OCI-LY7 (cell line): ENCODE data around the gene DNAJB4. TPM values are rescaled to one million over a fixed set of nuclear protein-coding genes. Genes with fewer than 3 reads are reported as not detected.

Experiments used
- BruUV-seq: library from RNA; stranded (reverse); fragments of 400-500 nt; replicated peaks from 2 replicates; lab custom pipeline; 2021; lab: Mats Ljungman, UMichigan
- CTCF ChIA-PET: fragments of 300-600 bp; sonication (Branson Sonifier 250); formaldehyde crosslinking; loops from one replicate; lab custom pipeline; 2022; ENCODE audit warnings: antibody characterized with exemption; ENCODE audit not compliant: unreplicated experiment; lab: Charles Lee
- POLR2A ChIA-PET: fragments of 300-600 bp; sonication (Branson Sonifier 250); formaldehyde crosslinking; loops from one replicate; lab custom pipeline; 2022; ENCODE audit warnings: antibody characterized with exemption; lab: Charles Lee
- DNase-seq: peaks from one replicate; pipeline ENCODE4 v3.0.0-alpha.2; 2015; ENCODE audit warnings: low spot score
- H2AFZ ChIP-seq: fragments of 200-600 bp; sonication (generic), shearing (Covaris generic); 2 replicates; pipeline ENCODE4 v1.6.1; 2014; ENCODE audit warnings: mild to moderate bottlenecking, antibody characterized with exemption, low read length, moderate library complexity
- H3K27ac ChIP-seq: fragments of 200-600 bp; sonication (generic); 2 replicates; pipeline ENCODE4 v1.5.1; 2014; ENCODE audit warnings: mixed run types, low read depth, mild to moderate bottlenecking, moderate library complexity, low read length, inconsistent platforms; ENCODE audit not compliant: poor library complexity, severe bottlenecking
- H3K36me3 ChIP-seq: fragments of 200-600 bp; sonication (generic); 2 replicates; pipeline ENCODE4 v1.6.1; 2014; ENCODE audit warnings: mild to moderate bottlenecking, antibody characterized with exemption, low read length, moderate library complexity, mixed read lengths; ENCODE audit not compliant: insufficient read depth
- H3K4me1 ChIP-seq: fragments of 200-600 bp; sonication (generic); 2 replicates; pipeline ENCODE4 v1.5.1; 2014; ENCODE audit warnings: mild to moderate bottlenecking, low read length; ENCODE audit not compliant: insufficient read depth, poor library complexity, severe bottlenecking
- H3K4me2 ChIP-seq: fragments of 200-600 bp; sonication (generic); 2 replicates; pipeline ENCODE4 v1.6.1; 2014; ENCODE audit warnings: mild to moderate bottlenecking, low read length
- H3K4me3 ChIP-seq: fragments of 200-600 bp; sonication (generic); 2 replicates; pipeline ENCODE4 v1.5.1; 2014; ENCODE audit warnings: mild to moderate bottlenecking, low read depth, low read length; ENCODE audit not compliant: poor library complexity, severe bottlenecking
- H3K79me2 ChIP-seq: fragments of 200-600 bp; sonication (generic); 2 replicates; pipeline ENCODE4 v1.6.1; 2016; ENCODE audit warnings: low read depth, mild to moderate bottlenecking, low read length, moderate library complexity, mixed read lengths; ENCODE audit not compliant: insufficient read depth
- H3K9me2 ChIP-seq: fragments of 200-600 bp; sonication (generic); 2 replicates; pipeline ENCODE4 v1.6.1; 2016; ENCODE audit warnings: mild to moderate bottlenecking, low read length, mixed read lengths; ENCODE audit not compliant: insufficient read depth
- H3K9me3 ChIP-seq: fragments of 200-600 bp; sonication (generic); 2 replicates; pipeline ENCODE4 v1.6.1; 2014; ENCODE audit warnings: mild to moderate bottlenecking, mixed run types, low read length, mixed read lengths
- H4K20me1 ChIP-seq: fragments of 200-600 bp; sonication (generic); 2 replicates; pipeline ENCODE4 v1.6.1; 2014; ENCODE audit warnings: mild to moderate bottlenecking, antibody characterized with exemption, low read length, moderate library complexity, mixed read lengths; ENCODE audit not compliant: insufficient read depth
- CTCF ChIP-seq: fragments of 200-600 bp; sonication (generic); conservative IDR thresholded peaks from 2 replicates; pipeline ENCODE4 v1.5.1; 2014; ENCODE audit warnings: mild to moderate bottlenecking, antibody characterized with exemption, low read length, moderate library complexity, mixed read lengths
- EZH2phosphoT487 ChIP-seq: fragments of 200-600 bp; sonication (generic); IDR thresholded peaks from 2 replicates; pipeline ENCODE4 v1.6.1; 2018; ENCODE audit warnings: low read depth, borderline replicate concordance, mild to moderate bottlenecking, mixed run types, antibody characterized with exemption, low read length, moderate library complexity, mixed read lengths
- intact Hi-C: fragments of 100-400 bp; cut with micrococcal nuclease; formaldehyde crosslinking; loops from one replicate; pipeline ENCODE4 v1.10.0; 2022; ENCODE audit not compliant: unreplicated experiment
- total RNA-seq, 2 experiments: library from RNA; depleted of rRNA in 1 of 2; stranded (reverse); fragments of >200 nt in 1 of 2; shearing (Covaris generic) in 1 of 2; gene quantifications; 2 replicates each; pipeline ENCODE4 v1.2.3, GENCODE V29; 2014 to 2022

DNAJB4 gene
- total RNA-seq, 2 experiments from 2014 or later = 12.6 to 15.8 TPM

GRCh38 chr1:78029793-78030192, 25.1 kb downstream of the DNAJB4 start:
- H3K4me1 ChIP-seq = no peaks in the 10 kb centered on the region
- H2AFZ ChIP-seq = no peak overlapping the region
- H3K36me3 ChIP-seq = no peaks in the 10 kb centered on the region
- no peaks in the 10 kb centered on the region for H3K79me2 ChIP-seq
- CTCF ChIA-PET = interaction anchor here (0.6 kb wide), 1 partner anchor 10 kb away, joined by 3 read pairs; no protein-coding TSS in a partner anchor
- H3K4me3 ChIP-seq = no peak overlapping the region
- H3K9me3 ChIP-seq = no peaks in the 10 kb centered on the region
- POLR2A ChIA-PET = interaction anchor here (0.6 to 1.0 kb wide), 5 partner anchors 18 to 876 kb away, joined by 3 to 4 read pairs (median 3); no protein-coding TSS in a partner anchor
- no TSS peak for BruUV-seq
- no peaks in the 10 kb centered on the region for H4K20me1 ChIP-seq
- intact Hi-C loops = no loop called here
- no peak overlapping the region for H3K4me2 ChIP-seq
- no peak overlapping the region for H3K27ac ChIP-seq
- TF ChIP-seq EZH2phosphoT487 (no peak), CTCF (no peak)
- no peaks in the 10 kb centered on the region for H3K9me2 ChIP-seq
- no peak for DNase-seq

GRCh38 chr1:78032996-78033796, 28.5 kb downstream of the DNAJB4 start:
- POLR2A ChIA-PET = interaction anchor here (0.6 to 1.8 kb wide), 5 partner anchors 11 to 63 kb away, joined by 3 to 6 read pairs (median 4); partner anchors contain the start of gene DNAJB4
- no peak overlapping the region for H3K4me3 ChIP-seq
- no peaks in the 10 kb centered on the region for H3K9me3 ChIP-seq
- TF ChIP-seq EZH2phosphoT487 (no peak), CTCF (no peak)
- H4K20me1 ChIP-seq = no peaks in the 10 kb centered on the region
- CTCF ChIA-PET = no interaction called here
- H3K9me2 ChIP-seq = peaks cover 4% of the 10 kb centered on the region; the same call in 1 of the 2 replicates
- H3K79me2 ChIP-seq = no peaks in the 10 kb centered on the region
- intact Hi-C loops = no loop called here
- BruUV-seq = no TSS peak
- no peak overlapping the region for H2AFZ ChIP-seq
- no peaks in the 10 kb centered on the region for H3K36me3 ChIP-seq
- no peak for DNase-seq
- no peak overlapping the region for H3K27ac ChIP-seq
- H3K4me1 ChIP-seq = no peaks in the 10 kb centered on the region
- no peak overlapping the region for H3K4me2 ChIP-seq

- no peak for TF ChIP-seq EZH2phosphoT487
- TF ChIP-seq CTCF = no peak
- Histone ChIP-seq H3K4me2 (no peak overlapping the region), H3K9me2 (peaks cover 4% of the 10 kb centered on the region; the same call in 1 of the 2 replicates), H4K20me1 (no peaks in the 10 kb centered on the region), H3K27ac (no peak overlapping the region), H2AFZ (no peak overlapping the region), H3K4me3 (no peak overlapping the region), H3K4me1 (no peaks in the 10 kb centered on the region), H3K36me3 (no peaks in the 10 kb centered on the region), H3K79me2 (no peaks in the 10 kb centered on the region), H3K9me3 (no peaks in the 10 kb centered on the region)
- POLR2A ChIA-PET = interaction anchor here (1.0 to 1.8 kb wide), 3 partner anchors 16 to 32 kb away, joined by 3 to 5 read pairs (median 5); partner anchors contain the start of gene DNAJB4
- BruUV-seq = no TSS peak
- DNase-seq = no peak
- CTCF ChIA-PET = no interaction called here
- intact Hi-C loops = no loop called here
Observed at GRCh38 chr1:78033797-78034172, 29.0 kb downstream of the DNAJB4 start.
